KOPT-K1 (cell line): ENCODE measurements around the gene CCNC.
"Not testable (repeated sequence)": the region's sequence is repeated elsewhere in the genome, so short reads cannot be mapped to it uniquely, and the experiment has no call there.

Source experiments
- H3K27ac ChIP-seq: fragments of 200-600 bp; sonication (generic); 2 replicates; pipeline ENCODE4 v1.5.1; 2016; ENCODE audit warnings: antibody characterized with exemption, mild to moderate bottlenecking, low read depth, low read length; ENCODE audit not compliant: poor library complexity, severe bottlenecking
- H3K36me3 ChIP-seq: fragments of 200-600 bp; sonication (generic); 2 replicates; pipeline ENCODE4 v1.5.1; 2017; ENCODE audit warnings: antibody characterized with exemption, mild to moderate bottlenecking, low read length, moderate library complexity; ENCODE audit not compliant: insufficient read depth
- H3K9me3 ChIP-seq: fragments of 200-600 bp; sonication (generic); 2 replicates; pipeline ENCODE4 v1.5.1; 2017; ENCODE audit warnings: antibody characterized with exemption, low read length, mild to moderate bottlenecking; ENCODE audit not compliant: insufficient read depth, poor library complexity, severe bottlenecking

Gene CCNC

GRCh38 chr6:99605911-99606655 is 37.6 kb upstream of the CCNC start:
- Histone ChIP-seq H3K36me3 (no peaks in the 10 kb centered on the region), H3K9me3 (no peaks in the 10 kb centered on the region), H3K27ac (no peak overlapping the region)

GRCh38 chr6:99605074-99605734 is 36.7 kb upstream of the CCNC start:
- H3K36me3 ChIP-seq = no peaks in the 10 kb centered on the region
- no peaks in the 10 kb centered on the region for H3K9me3 ChIP-seq
- H3K27ac ChIP-seq = no peak overlapping the region

GRCh38 chr6:99604166-99605073 is 36.0 kb upstream of the CCNC start:
- no peaks in the 10 kb centered on the region for H3K36me3 ChIP-seq
- H3K27ac ChIP-seq = no peak overlapping the region
- H3K9me3 ChIP-seq = no peaks in the 10 kb centered on the region

GRCh38 chr6:99603421-99604165 is 35.1 kb upstream of the CCNC start:
- Histone ChIP-seq H3K36me3 (no peaks in the 10 kb centered on the region), H3K9me3 (no peaks in the 10 kb centered on the region), H3K27ac (no peak overlapping the region)

- no peaks in the 10 kb centered on the region for H3K36me3 ChIP-seq
- no peak overlapping the region for H3K27ac ChIP-seq
- no peaks in the 10 kb centered on the region for H3K9me3 ChIP-seq
Measured at GRCh38 chr6:99602520-99603420, 34.3 kb upstream of the CCNC start.

GRCh38 chr6:99594696-99595095 is 26.2 kb upstream of the CCNC start:
- H3K9me3 ChIP-seq, H3K36me3 ChIP-seq, H3K27ac ChIP-seq: not testable (repeated sequence)

- Histone ChIP-seq H3K9me3 (no peaks in the 10 kb centered on the region), H3K27ac (no peak overlapping the region)
Measured at GRCh38 chr6:99592900-99593299, 24.4 kb upstream of the CCNC start.

GRCh38 chr6:99591673-99592364 is 23.4 kb upstream of the CCNC start:
- Histone ChIP-seq H3K27ac (no peak overlapping the region), H3K9me3 (no peaks in the 10 kb centered on the region), H3K36me3 (no peaks in the 10 kb centered on the region)

More at GRCh38 chr6:99592900-99593299, 24.4 kb upstream of the CCNC start:
- no peaks in the 10 kb centered on the region for H3K36me3 ChIP-seq

- no peaks in the 10 kb centered on the region for H3K36me3 ChIP-seq
- no peak overlapping the region for H3K27ac ChIP-seq
- no peaks in the 10 kb centered on the region for H3K9me3 ChIP-seq
Measured at GRCh38 chr6:99590728-99591672, 22.5 kb upstream of the CCNC start.

- Histone ChIP-seq H3K27ac (no peak overlapping the region), H3K36me3 (no peaks in the 10 kb centered on the region), H3K9me3 (no peaks in the 10 kb centered on the region)
Measured at GRCh38 chr6:99589907-99590493, 21.5 kb upstream of the CCNC start.

- no peak overlapping the region for H3K27ac ChIP-seq
- H3K36me3 ChIP-seq = no peaks in the 10 kb centered on the region
- no peaks in the 10 kb centered on the region for H3K9me3 ChIP-seq
Measured at GRCh38 chr6:99589290-99589672, 20.8 kb upstream of the CCNC start.

GRCh38 chr6:99588618-99589289 is 20.3 kb upstream of the CCNC start:
- H3K36me3 ChIP-seq = no peaks in the 10 kb centered on the region
- H3K9me3 ChIP-seq = no peaks in the 10 kb centered on the region
- H3K27ac ChIP-seq = no peak overlapping the region
